ENCODE results near the gene ITGB5. TPM values are rescaled to one million over a fixed set of nuclear protein-coding genes. Genes with fewer than 3 reads are reported as not detected.
A peak's percentile ranks its signal among the peaks of the same experiment; 100 is the strongest.

Gene ITGB5
- polyA plus RNA-seq, 1 donor from 2014 or later, result 0.69 TPM

DNA sequence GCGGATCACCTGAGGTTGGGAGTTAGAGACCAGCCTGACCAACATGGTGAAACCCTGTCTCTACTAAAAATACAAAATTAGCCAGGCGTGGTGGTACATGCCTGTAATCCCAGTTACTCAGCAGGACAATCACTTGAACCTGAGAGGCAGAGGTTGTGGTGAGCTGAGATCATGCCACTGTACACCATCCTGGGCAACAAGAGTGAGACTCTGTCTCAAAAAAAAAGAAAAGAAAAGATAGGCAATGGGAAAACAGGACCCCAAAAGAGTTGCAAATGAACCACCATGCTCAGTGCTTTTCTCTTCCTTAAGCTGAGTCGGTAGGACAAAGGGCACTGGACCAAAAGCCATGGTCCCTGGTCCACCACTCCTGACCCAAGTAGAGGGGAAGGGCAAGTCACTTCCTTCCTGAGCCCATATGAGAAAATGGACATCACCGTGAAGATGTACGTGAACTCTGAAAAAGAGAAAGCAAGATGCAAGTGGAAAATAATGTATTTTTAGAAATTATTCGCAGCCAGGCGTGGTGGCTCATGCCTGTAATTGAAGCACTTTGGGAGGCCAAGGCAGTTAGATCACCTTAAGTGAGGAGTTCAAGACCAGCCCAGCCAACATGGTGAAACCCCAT lies 2.6 kb downstream of the ITGB5 start:
- peak overlapping the region in 2 of 4 donors; percentile 17 to 48 for H3K4me3 Mint-ChIP-seq
- no peak overlapping the region for H3K27ac Mint-ChIP-seq
- H3K36me3 Mint-ChIP-seq, result no peaks in the 10 kb centered on the region
- H3K9me3 Mint-ChIP-seq, result peaks cover 0 to 2% (median 0%) of the 10 kb centered on the region in 3 donors
- peaks cover 30% of the 10 kb centered on the region for H3K27me3 Mint-ChIP-seq
- peaks cover 5 to 9% (median 8%) of the 10 kb centered on the region in 3 donors for H3K4me1 Mint-ChIP-seq

DNA sequence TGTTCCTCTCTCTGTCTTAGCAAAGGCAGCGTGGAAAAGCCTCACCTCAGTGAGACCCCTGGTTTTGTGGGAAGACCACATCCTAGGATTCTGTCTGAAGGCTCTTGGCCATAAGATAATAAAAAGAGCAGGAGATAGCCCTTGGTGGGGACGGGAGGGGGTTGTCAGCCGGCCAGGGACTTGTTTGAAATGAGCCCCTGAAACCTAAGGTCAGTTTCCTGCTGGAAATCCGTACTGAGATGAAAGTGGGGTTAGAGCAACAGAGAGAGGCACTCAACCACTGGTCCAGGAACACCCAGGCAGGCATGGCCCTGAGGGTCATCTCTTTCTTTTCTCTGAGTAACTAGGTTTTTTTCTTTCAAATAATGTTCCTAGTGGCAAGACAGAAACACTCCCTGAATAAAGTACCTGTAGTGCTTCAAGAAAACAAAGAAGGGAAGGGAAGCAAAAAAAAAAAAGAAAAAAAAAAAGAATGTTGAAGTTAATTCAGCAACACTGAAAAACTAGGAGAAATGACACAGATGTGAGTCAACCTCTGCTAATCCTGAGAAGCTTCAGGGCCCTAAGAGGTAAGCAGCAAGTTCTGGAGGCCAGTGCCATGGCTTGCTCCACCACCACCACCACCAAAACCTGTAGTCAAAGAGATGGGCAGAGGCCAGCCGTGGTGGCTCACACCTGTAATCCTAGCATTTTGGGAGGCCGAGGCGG lies 3.2 kb downstream of the ITGB5 start:
- H3K4me3 Mint-ChIP-seq, result peak overlapping the region in 2 of 4 donors; percentile 48 to 49
- H3K27ac Mint-ChIP-seq, result no peak overlapping the region

DNA sequence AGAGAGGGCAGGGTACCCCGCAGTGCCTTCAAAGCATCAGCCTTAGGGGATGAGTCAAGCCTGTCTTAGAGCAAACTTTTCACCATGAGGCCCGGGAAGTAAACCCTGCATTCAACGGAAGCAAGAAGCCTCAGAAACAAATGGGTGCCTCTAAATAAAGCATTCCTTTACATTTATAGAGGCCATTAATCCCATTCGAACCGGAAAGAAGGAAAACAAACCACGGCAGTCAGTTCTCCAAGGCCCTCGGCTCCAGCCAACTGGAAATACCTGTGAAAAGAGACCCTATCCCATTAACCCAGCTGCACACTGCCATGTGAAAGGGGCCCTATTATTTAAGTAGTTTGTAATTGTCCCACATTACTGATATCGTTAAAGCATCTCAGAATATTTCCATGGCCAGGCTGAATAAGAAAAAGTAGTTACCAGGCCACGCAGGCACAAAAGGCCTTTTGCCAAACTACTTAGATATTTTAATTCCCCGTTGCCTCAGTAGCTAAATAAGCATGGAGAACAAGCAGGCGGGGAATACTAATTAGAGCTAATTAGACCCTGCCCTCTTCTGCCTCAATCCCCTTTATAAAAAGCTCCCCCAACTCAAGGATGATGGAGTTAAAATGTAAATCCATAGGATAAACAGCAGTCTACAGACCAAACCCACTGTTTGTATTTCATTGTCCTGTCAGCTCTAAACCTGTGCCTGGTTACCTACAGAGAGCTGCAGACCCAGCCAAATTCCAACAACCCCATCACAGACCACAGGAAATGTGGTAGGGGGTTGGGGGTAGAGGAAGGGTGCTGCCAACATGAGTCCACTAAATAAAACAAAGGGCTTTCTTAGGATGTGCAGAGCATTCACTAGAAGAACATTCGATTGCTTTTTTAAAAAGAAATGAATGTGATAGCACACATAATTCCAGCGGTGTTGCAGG lies 4.1 kb downstream of the ITGB5 start:
- Mint-ChIP-seq H3K36me3 (peaks cover 2% of the 10 kb centered on the region), H3K27me3 (peaks cover 32% of the 10 kb centered on the region), H3K27ac (no peak overlapping the region), H3K4me3 (peak overlapping the region in 1 of 4 donors; percentile 48), H3K9me3 (peaks cover 0 to 2% (median 0%) of the 10 kb centered on the region in 3 donors), H3K4me1 (peaks cover 4 to 8% (median 5%) of the 10 kb centered on the region in 3 donors)

More for the DNA sequence above, 3.2 kb downstream of the ITGB5 start:
- peaks cover 35% of the 10 kb centered on the region for H3K27me3 Mint-ChIP-seq
- peaks cover 0 to 2% (median 0%) of the 10 kb centered on the region in 3 donors for H3K9me3 Mint-ChIP-seq
- H3K4me1 Mint-ChIP-seq, result peaks cover 4 to 8% (median 5%) of the 10 kb centered on the region in 3 donors
- H3K36me3 Mint-ChIP-seq, result peaks cover 2% of the 10 kb centered on the region

DNA sequence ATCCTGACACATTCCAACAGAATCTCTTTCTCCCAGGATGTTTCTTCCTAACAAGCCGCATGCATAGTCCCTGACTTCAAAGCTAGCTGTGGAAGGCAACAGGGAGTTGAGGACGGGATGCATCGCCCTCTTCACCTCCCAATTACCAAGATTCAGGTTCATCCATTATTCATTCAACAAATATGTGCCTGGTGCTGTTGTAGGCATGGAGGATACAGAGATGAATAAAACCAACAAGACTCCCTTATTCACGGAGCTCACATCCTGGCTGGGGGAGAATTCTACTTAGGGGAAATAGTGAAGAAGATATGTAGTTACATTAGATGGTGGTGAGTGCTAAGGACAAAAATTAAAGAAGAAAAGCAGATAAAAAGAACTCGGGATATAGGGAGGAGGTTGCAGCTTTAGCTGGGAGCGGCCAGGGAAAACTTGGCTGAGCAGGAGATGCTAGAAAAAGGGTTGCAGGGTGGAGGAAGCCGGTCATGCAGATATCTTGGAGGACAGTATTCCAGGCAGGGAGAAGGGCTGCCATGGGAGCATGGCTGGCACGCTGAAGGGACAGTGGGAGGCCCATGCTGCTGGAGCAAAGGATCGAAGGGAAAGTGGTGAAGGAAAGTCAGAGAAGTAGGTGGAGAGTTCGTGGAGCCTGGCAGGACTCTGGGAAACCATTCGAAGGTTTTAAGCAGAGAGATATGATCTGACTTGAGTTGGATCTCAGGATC lies 5.0 kb downstream of the ITGB5 start:
- peaks cover 4 to 8% (median 5%) of the 10 kb centered on the region in 3 donors for H3K4me1 Mint-ChIP-seq
- peaks cover 2% of the 10 kb centered on the region for H3K36me3 Mint-ChIP-seq
- no peak overlapping the region for H3K27ac Mint-ChIP-seq
- peaks cover 30% of the 10 kb centered on the region for H3K27me3 Mint-ChIP-seq
- peaks cover 0 to 2% (median 0%) of the 10 kb centered on the region in 3 donors for H3K9me3 Mint-ChIP-seq
- H3K4me3 Mint-ChIP-seq, result no peak overlapping the region

DNA sequence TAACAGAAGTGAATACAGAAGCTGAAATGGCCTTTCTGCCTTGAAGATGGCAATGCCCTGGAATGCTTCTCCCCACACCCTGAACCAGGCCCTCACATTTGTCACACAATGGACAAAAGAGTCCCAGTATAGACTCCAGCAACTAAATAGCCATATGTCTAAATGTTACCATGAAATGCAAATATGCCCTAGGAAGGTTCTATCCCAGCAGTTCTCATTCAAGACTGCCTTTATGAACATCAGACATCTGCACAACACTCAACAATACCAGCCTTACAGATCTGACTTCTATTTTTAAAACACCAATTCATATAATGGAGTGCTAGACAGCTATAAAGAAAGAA lies 7.9 kb downstream of the ITGB5 start:
- Mint-ChIP-seq H3K36me3 (peaks cover 2% of the 10 kb centered on the region), H3K27me3 (peaks cover 17% of the 10 kb centered on the region), H3K4me1 (peaks cover 0 to 4% (median 0%) of the 10 kb centered on the region in 3 donors), H3K9me3 (peaks cover 0 to 2% (median 0%) of the 10 kb centered on the region in 3 donors), H3K27ac (no peak overlapping the region), H3K4me3 (no peak overlapping the region)

DNA sequence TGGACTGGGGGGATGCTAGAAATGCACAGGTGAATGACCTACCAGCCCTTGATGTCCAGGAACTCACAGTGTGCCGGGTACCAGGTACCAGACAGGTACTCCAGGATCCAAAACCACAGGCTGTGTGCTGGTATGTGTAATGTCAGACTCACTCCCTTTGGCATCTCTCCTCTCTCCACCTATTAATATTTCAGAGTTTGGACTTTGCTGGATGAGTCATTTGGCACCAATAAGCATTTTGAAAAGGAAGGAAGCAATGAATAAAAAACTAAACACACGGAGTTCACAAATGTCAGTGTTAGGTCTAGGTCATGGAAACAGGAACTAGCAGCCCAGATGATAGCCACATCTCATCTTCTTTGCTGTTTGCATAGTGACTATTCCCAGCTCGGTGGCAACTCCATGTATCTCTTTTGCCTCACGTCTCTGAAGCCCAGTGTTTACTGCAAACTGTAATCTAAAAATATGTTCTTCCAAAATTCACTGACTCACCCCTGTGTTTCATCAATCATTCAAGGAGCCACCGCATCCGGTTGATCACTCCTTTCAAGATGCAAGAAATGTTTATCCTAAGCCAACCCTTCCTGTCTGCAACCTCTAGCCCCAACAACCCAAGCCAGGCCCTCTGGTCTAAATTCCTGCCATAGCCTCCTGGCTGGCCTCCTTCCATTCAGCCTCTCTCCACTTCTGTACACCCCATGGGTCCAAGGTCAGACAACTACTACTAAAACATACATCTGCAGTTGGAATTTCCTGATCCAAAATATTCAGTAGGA lies 8.4 kb downstream of the ITGB5 start:
- Mint-ChIP-seq H3K4me3 (no peak overlapping the region), H3K27me3 (peaks cover 19% of the 10 kb centered on the region), H3K27ac (no peak overlapping the region), H3K36me3 (peaks cover 2% of the 10 kb centered on the region), H3K9me3 (peaks cover 0 to 2% (median 0%) of the 10 kb centered on the region in 3 donors), H3K4me1 (peaks cover 0 to 3% (median 0%) of the 10 kb centered on the region in 3 donors)

DNA sequence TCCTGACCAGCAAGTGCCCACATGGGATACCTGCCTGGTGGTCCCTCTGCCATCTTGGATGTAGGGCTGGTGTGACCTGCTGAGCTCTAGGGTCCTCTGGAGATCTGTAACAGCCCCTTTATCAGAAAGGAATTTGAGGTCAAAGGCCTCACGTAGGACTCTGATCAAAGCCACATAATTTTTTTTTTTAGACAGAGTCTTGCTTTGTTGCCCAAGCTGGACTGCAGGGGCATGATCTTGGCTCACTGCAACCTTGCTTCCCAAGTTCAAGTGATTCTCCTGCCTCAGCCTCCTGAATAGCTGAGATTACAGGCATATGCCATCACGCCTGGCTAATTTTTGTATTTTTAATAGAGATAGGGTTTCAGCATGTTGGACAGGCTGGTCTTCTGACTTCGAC lies 9.5 kb downstream of the ITGB5 start:
- no peak overlapping the region for H3K4me3 Mint-ChIP-seq

DNA sequence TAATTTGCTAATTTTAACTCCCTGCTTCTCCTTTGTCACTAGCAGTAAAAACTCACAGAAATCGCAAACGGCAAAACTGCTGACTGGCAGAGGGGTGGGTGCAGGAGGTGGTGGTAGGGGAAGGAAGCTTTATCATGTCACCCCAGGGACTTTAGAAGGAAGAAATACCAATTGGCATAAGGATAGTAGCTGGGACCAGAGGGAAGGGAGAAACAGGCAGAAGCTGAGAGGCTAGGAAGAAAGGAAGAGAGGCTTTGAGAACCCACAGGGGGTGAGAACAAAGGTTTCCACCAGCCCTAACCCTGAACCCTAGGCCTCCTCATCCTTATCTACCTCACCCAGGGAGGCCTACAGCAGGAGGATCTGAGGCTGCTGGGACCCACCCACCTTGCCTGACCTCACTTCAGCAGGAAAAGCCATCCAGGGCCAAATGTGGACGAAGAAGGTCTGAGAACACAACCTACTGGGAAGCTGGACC lies 10.7 kb downstream of the ITGB5 start:
- peaks cover 18% of the 10 kb centered on the region for H3K27me3 Mint-ChIP-seq
- peaks cover 2% of the 10 kb centered on the region for H3K36me3 Mint-ChIP-seq
- H3K27ac Mint-ChIP-seq, result no peak overlapping the region
- no peak overlapping the region for H3K4me3 Mint-ChIP-seq
- H3K4me1 Mint-ChIP-seq, result no peaks in the 10 kb centered on the region
- H3K9me3 Mint-ChIP-seq, result no peaks in the 10 kb centered on the region

More for the DNA sequence above, 9.5 kb downstream of the ITGB5 start:
- Mint-ChIP-seq H3K36me3 (peaks cover 2% of the 10 kb centered on the region), H3K9me3 (peaks cover 0 to 2% (median 0%) of the 10 kb centered on the region in 3 donors), H3K27ac (no peak overlapping the region), H3K4me1 (no peaks in the 10 kb centered on the region), H3K27me3 (peaks cover 17% of the 10 kb centered on the region)

DNA sequence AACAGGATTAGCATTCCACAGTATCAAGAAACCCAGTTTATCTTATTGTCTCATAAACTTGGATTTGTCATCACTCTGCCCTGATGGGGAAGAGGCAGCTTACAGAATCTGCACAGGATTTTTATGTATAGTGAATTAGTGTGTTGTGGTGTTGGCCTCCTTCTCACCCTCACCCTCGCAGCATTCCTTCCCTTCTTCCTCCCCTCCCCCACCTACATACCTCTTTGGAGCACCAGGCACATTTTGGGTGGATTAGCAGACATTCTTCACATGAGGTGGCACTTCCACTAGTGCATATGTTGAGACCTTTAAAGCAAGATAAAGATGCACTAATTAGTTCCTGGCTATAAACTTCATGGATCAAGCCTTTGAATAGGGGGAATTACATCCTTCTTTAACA lies 13.9 kb downstream of the ITGB5 start:
- H3K27me3 Mint-ChIP-seq, result peaks cover 10% of the 10 kb centered on the region
- no peaks in the 10 kb centered on the region for H3K36me3 Mint-ChIP-seq
- H3K4me1 Mint-ChIP-seq, result no peaks in the 10 kb centered on the region
- no peak overlapping the region for H3K27ac Mint-ChIP-seq
- no peak overlapping the region for H3K4me3 Mint-ChIP-seq
- H3K9me3 Mint-ChIP-seq, result no peaks in the 10 kb centered on the region

DNA sequence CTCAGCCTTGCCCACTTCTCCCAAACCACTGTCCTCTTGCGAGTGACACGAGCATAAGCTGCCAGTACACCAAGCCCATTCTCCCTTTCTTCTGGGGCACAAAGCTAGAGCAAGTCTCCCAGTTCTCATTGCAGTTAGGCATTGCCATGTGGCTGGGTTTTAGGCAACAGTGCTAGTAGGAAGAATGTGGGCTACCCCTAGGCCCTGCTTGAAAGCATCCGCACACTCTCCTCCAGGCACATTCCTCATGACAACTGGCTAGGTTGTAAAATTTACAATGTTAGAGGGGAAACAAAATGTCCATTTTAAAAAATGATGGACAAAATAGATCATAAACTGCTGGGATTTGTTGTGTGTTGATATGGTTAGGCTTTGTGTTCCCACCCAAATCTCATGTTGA lies 19.7 kb downstream of the ITGB5 start:
- Mint-ChIP-seq H3K4me3 (no peak overlapping the region), H3K9me3 (no peaks in the 10 kb centered on the region), H3K4me1 (no peaks in the 10 kb centered on the region), H3K27ac (no peak overlapping the region), H3K36me3 (no peaks in the 10 kb centered on the region), H3K27me3 (peaks cover 16% of the 10 kb centered on the region)

DNA sequence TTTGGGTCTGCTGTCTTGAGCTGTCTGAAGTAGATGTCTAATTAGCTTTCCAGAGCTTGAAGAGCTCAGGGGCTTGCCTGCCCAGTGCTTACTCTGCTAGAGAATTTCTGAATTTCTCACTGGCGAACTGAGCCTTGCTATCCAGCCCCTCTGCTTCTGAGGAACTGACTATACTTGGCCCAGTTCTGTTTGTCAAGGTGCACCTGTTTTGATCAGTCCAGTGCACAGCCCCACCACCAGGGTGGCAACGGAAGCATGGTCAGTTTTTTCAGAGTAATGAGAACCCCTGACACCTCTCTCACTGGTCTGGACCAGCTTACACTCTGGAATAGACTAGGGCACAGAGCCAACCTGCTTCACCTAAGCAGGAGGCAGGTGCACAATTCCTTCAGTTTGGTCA lies 25.2 kb downstream of the ITGB5 start:
- H3K27ac Mint-ChIP-seq, result no peak overlapping the region
- H3K9me3 Mint-ChIP-seq, result no peaks in the 10 kb centered on the region
- H3K36me3 Mint-ChIP-seq, result no peaks in the 10 kb centered on the region
- H3K4me3 Mint-ChIP-seq, result no peak overlapping the region
- H3K4me1 Mint-ChIP-seq, result no peaks in the 10 kb centered on the region
- peaks cover 13% of the 10 kb centered on the region for H3K27me3 Mint-ChIP-seq

DNA sequence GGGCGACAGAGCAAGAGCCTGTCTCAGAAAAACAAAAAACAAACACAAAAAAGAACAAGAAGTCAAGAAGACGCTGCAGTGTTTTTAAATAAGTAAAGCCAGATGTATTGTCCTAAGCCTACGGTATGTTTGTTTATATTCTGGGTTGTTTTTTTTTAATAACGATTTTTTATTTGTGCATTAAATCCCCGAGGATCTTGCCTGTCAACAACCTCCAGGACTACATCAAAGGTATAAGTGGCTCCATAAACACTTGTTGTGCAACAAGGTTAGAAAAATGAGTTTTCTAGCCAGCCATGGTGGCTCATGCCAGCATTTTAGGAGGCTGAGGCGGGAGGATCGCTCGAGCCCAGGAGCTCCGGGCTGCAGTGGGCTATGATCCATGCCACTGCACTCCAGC lies 26.1 kb downstream of the ITGB5 start:
- no peak overlapping the region for H3K27ac Mint-ChIP-seq
- H3K36me3 Mint-ChIP-seq, result no peaks in the 10 kb centered on the region
- H3K9me3 Mint-ChIP-seq, result no peaks in the 10 kb centered on the region
- no peak overlapping the region for H3K4me3 Mint-ChIP-seq
- H3K27me3 Mint-ChIP-seq, result peaks cover 12% of the 10 kb centered on the region
- H3K4me1 Mint-ChIP-seq, result no peaks in the 10 kb centered on the region

DNA sequence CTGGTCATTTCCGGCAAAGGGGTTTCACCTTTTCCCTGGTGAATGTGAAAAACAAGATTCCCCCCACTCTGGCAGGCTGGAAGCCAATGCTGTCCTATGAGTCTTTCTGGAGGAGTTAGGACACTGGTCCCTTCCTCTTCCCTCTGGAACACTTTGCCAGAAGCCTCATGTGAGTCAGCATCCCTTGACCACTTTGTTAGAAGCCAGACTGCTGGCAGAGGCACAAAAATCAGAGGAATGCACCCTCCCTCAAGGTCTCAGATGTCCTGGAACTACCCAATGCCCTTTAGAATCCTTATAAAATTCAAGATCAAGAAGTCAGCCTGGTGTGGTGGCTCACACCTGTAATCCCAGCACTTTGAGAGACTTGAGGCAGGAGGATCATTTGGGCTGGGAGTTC lies 26.6 kb downstream of the ITGB5 start:
- Mint-ChIP-seq H3K9me3 (no peaks in the 10 kb centered on the region), H3K4me3 (no peak overlapping the region), H3K27me3 (peaks cover 15% of the 10 kb centered on the region), H3K27ac (no peak overlapping the region), H3K4me1 (no peaks in the 10 kb centered on the region), H3K36me3 (no peaks in the 10 kb centered on the region)

DNA sequence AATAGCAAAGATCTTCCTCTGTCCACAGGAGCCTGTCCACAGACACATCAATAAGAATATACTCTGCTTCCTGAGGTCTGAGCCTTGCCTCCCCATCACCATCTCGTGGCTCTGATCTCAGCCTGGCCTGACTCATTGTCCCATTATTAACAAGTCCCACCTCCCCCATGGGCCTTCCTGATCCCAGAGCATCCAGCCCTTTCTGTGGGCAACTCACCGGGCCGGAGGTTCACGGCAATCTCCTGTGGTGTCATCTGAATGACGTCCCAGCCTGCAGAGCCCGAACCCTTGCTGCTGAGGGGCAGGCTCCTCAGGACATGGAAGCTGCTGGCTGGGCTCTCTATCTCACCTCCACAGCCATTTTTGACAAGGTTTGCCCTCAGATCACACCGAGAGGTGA lies 28.1 kb downstream of the ITGB5 start:
- Mint-ChIP-seq H3K9me3 (no peaks in the 10 kb centered on the region), H3K4me1 (no peaks in the 10 kb centered on the region), H3K27me3 (peaks cover 18% of the 10 kb centered on the region), H3K36me3 (no peaks in the 10 kb centered on the region), H3K4me3 (no peak overlapping the region), H3K27ac (no peak overlapping the region)

Measured in IgD-negative memory B cell (primary cell).